ENCODE data around the gene DOCK10. TPM values are rescaled to one million over a fixed set of nuclear protein-coding genes. Genes with fewer than 3 reads are reported as not detected.

The DOCK10 gene
- total RNA-seq, 1 experiment from 2014 or later: 5.8 TPM

- Histone ChIP-seq H3K36me3 (ENCODE audit: control insufficient read depth, insufficient read depth, low read length) (no peaks in the 10 kb centered on the region), H3K4me1 (ENCODE audit: control insufficient read depth, insufficient read depth, low read length) (no peaks in the 10 kb centered on the region), H3K4me3 (ENCODE audit: low read depth in 2 of 2, low read length in 2 of 2) (no peak overlapping the region), H3K27ac (ENCODE audit: low read length) (no peak overlapping the region), H3K9me3 (ENCODE audit: control insufficient read depth, insufficient read depth, low read depth, low read length) (no peaks in the 10 kb centered on the region), H3K27me3 (ENCODE audit: control insufficient read depth, insufficient read depth, low read length) (no peaks in the 10 kb centered on the region)
- CTCF ChIA-PET: no interaction called here
- in situ Hi-C loops (cut with HindIII; ENCODE audit: low pct_unique_long_range_greater_than_20kb, low sequenced_read_pairs) (no loop called here), intact Hi-C loops (cut with micrococcal nuclease; ENCODE audit: unreplicated experiment) (no loop called here)
- no peak for TF ChIP-seq REST (IDR thresholded peaks at IDR 0.05; ENCODE audit: insufficient read depth in 1 of 2, low read depth in 2 of 2, low read length in 1 of 2)
- TF ChIP-seq POLR2AphosphoS5 (IDR thresholded peaks at IDR 0.05; ENCODE audit: low read depth, low read length): no peak
- TF ChIP-seq CTCF (IDR thresholded peaks at IDR 0.05): no peak
- BruUV-seq (replicated peaks): no TSS peak
- POLR2A ChIA-PET: no interaction called here
- DNase-seq (ENCODE audit: low read depth, low spot score): no peak
- ATAC-seq: no peak
Observed at GRCh38 chr2:225074919-225075681, 32.8 kb upstream of the DOCK10 start.

- BruUV-seq (replicated peaks): no TSS peak
- CTCF ChIA-PET: no interaction called here
- in situ Hi-C loops (cut with HindIII; ENCODE audit: low pct_unique_long_range_greater_than_20kb, low sequenced_read_pairs): no loop called here
Observed at GRCh38 chr2:225074366-225074765, 32.1 kb upstream of the DOCK10 start.

More at GRCh38 chr2:225074366-225074765, 32.1 kb upstream of the DOCK10 start:
- intact Hi-C loops (cut with micrococcal nuclease; ENCODE audit: unreplicated experiment): no loop called here
- Histone ChIP-seq H3K36me3 (ENCODE audit: control insufficient read depth, insufficient read depth, low read length) (no peaks in the 10 kb centered on the region), H3K9me3 (ENCODE audit: control insufficient read depth, insufficient read depth, low read depth, low read length) (no peaks in the 10 kb centered on the region), H3K4me3 (ENCODE audit: low read depth in 2 of 2, low read length in 2 of 2) (no peak overlapping the region), H3K4me1 (ENCODE audit: control insufficient read depth, insufficient read depth, low read length) (no peaks in the 10 kb centered on the region), H3K27me3 (ENCODE audit: control insufficient read depth, insufficient read depth, low read length) (no peaks in the 10 kb centered on the region), H3K27ac (ENCODE audit: low read length) (no peak overlapping the region)
- no peak for TF ChIP-seq SIN3A (IDR thresholded peaks at IDR 0.05; ENCODE audit: borderline replicate concordance, insufficient read depth, low read depth, low read length)
- no peak for TF ChIP-seq REST (IDR thresholded peaks at IDR 0.05; ENCODE audit: insufficient read depth in 1 of 2, low read depth in 2 of 2, low read length in 1 of 2)
- no peak for TF ChIP-seq CTCF (IDR thresholded peaks at IDR 0.05)
- no peak for TF ChIP-seq TCF7L2 (IDR thresholded peaks at IDR 0.05; ENCODE audit: low read depth, low read length)
- TF ChIP-seq POLR2AphosphoS5 (IDR thresholded peaks at IDR 0.05; ENCODE audit: low read depth, low read length): no peak
- ATAC-seq (no peak), DNase-seq (ENCODE audit: low read depth, low spot score) (no peak)
- POLR2A ChIA-PET: no interaction called here

Measured in Panc1 (cell line).